ENCODE data around the gene PTPRK.

The PTPRK gene

GRCh38 chr6:128499079-128499731 is 21.2 kb downstream of the PTPRK start:
- TF ChIP-seq BACH2 (CRISPR knock-in tag; IDR thresholded peaks at IDR 0.05; ENCODE audit: borderline replicate concordance) (no peak), ISL1 (CRISPR knock-in tag; IDR thresholded peaks at IDR 0.05) (no peak), OSR1 (CRISPR knock-in tag; IDR thresholded peaks at IDR 0.05) (no peak), TSHZ2 (CRISPR knock-in tag; IDR thresholded peaks at IDR 0.05) (no peak), GLIS3 (CRISPR knock-in tag; IDR thresholded peaks at IDR 0.05) (no peak), SNAI2 (CRISPR knock-in tag; IDR thresholded peaks at IDR 0.05) (no peak), ZC3H10 (CRISPR knock-in tag; IDR thresholded peaks at IDR 0.05) (no peak), TCF4 (CRISPR knock-in tag; IDR thresholded peaks at IDR 0.05; ENCODE audit: borderline replicate concordance) (no peak), CSDC2 (CRISPR knock-in tag; IDR thresholded peaks at IDR 0.05) (no peak), POU6F1 (CRISPR knock-in tag; IDR thresholded peaks at IDR 0.05; ENCODE audit: borderline replicate concordance, low read depth) (no peak), PPARA (CRISPR knock-in tag; IDR thresholded peaks at IDR 0.05; ENCODE audit: borderline replicate concordance) (no peak), ESRRG (CRISPR knock-in tag; IDR thresholded peaks at IDR 0.05) (no peak), CSRNP3 (CRISPR knock-in tag; IDR thresholded peaks at IDR 0.05) (no peak), ZNF70 (CRISPR knock-in tag; IDR thresholded peaks at IDR 0.05) (no peak), ARNTL (CRISPR knock-in tag; IDR thresholded peaks at IDR 0.05; ENCODE audit: borderline replicate concordance, low read depth) (no peak), TOX (CRISPR knock-in tag; IDR thresholded peaks at IDR 0.05; ENCODE audit: borderline replicate concordance) (no peak), ZNF8 (CRISPR knock-in tag; IDR thresholded peaks at IDR 0.05) (no peak), PATZ1 (CRISPR knock-in tag; IDR thresholded peaks at IDR 0.05; ENCODE audit: borderline replicate concordance) (no peak), ZFP3 (CRISPR knock-in tag; IDR thresholded peaks at IDR 0.05) (no peak), ZNF565 (CRISPR knock-in tag; conservative IDR thresholded peaks at IDR 0.05; ENCODE audit: low read depth) (no peak)
- no peak for ATAC-seq

GRCh38 chr6:128498234-128498633 is 22.2 kb downstream of the PTPRK start:
- ATAC-seq: no peak
- no peak for TF ChIP-seq ESRRG (CRISPR knock-in tag; IDR thresholded peaks at IDR 0.05)
- TF ChIP-seq CSRNP3 (CRISPR knock-in tag; IDR thresholded peaks at IDR 0.05): no peak
- no peak for TF ChIP-seq OSR1 (CRISPR knock-in tag; IDR thresholded peaks at IDR 0.05)
- TF ChIP-seq ZFP30 (CRISPR knock-in tag; IDR thresholded peaks at IDR 0.05): no peak
- no peak for TF ChIP-seq ARNTL (CRISPR knock-in tag; IDR thresholded peaks at IDR 0.05; ENCODE audit: borderline replicate concordance, low read depth)
- TF ChIP-seq ZNF8 (CRISPR knock-in tag; IDR thresholded peaks at IDR 0.05): no peak
- no peak for TF ChIP-seq SNAI2 (CRISPR knock-in tag; IDR thresholded peaks at IDR 0.05)
- TF ChIP-seq ISL1 (CRISPR knock-in tag; IDR thresholded peaks at IDR 0.05): no peak
- no peak for TF ChIP-seq ZNF565 (CRISPR knock-in tag; conservative IDR thresholded peaks at IDR 0.05; ENCODE audit: low read depth)
- TF ChIP-seq POU6F1 (CRISPR knock-in tag; IDR thresholded peaks at IDR 0.05; ENCODE audit: borderline replicate concordance, low read depth): no peak
- TF ChIP-seq RARB (CRISPR knock-in tag; IDR thresholded peaks at IDR 0.05): no peak
- TF ChIP-seq ZNF70 (CRISPR knock-in tag; IDR thresholded peaks at IDR 0.05): no peak
- no peak for TF ChIP-seq CREB5 (CRISPR knock-in tag; IDR thresholded peaks at IDR 0.05; ENCODE audit: low read depth)
- no peak for TF ChIP-seq PATZ1 (CRISPR knock-in tag; IDR thresholded peaks at IDR 0.05; ENCODE audit: borderline replicate concordance)
- no peak for TF ChIP-seq GLIS3 (CRISPR knock-in tag; IDR thresholded peaks at IDR 0.05)
- no peak for TF ChIP-seq TOX (CRISPR knock-in tag; IDR thresholded peaks at IDR 0.05; ENCODE audit: borderline replicate concordance)

Data from SK-N-SH treated with all-trans-retinoic acid at 6 μM for 48 hours (cell line).